Measurements from ENCODE around the gene PACSIN2.

DNA sequence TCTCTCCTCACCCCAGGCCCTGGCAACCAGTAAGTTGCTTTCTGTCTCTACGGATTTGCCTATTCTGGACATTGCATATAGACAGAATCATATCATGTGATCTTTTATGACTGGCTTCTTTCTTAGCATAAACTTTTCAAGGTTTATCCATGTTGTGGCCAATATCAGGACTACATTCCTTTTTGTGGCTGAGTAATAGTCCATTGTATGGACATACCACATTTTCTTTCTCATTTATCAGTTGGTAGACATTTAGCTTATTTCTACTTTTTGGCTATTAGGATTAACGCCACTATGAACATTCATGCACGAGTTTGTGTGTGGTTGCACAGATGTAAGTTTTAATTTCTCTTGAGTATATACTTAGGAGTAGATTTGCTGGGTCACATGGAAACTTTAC, 193.6 kb downstream of the PACSIN2 start:
- TF ChIP-seq CTCF (IDR thresholded peaks at IDR 0.05): no peak
- no peak for TF ChIP-seq POLR2A (IDR thresholded peaks at IDR 0.05)

Data from thyroid gland (tissue), 4 donors.